ENCODE data around the gene SEMA3A. TPM values are rescaled to one million over a fixed set of nuclear protein-coding genes. Genes with fewer than 3 reads are reported as not detected.

The SEMA3A gene
- total and polyA plus RNA-seq, 2 of the 4 experiments (the other 2 are of a cell fraction) = 31.2 to 213 TPM

GRCh38 chr7:84196084-84196503 is 1.5 kb upstream of the SEMA3A start:
- Histone ChIP-seq H4K20me1 (ENCODE audit: insufficient read depth, low read length) (no peaks in the 10 kb centered on the region), H3K4ac (ENCODE audit: low read depth, low read length) (peak overlapping the region; percentile 26; the same call in 1 of the 2 replicates), H3K56ac (ENCODE audit: extremely low read depth, insufficient read depth, low read length) (peak overlapping the region; percentile 29), H3K27me3 (ENCODE audit: control insufficient read depth, insufficient read depth, low read length) (no peaks in the 10 kb centered on the region), H2AFZ (replicated peaks; ENCODE audit: low read length, poor library complexity) (peak overlapping the region; percentile 2), H2BK120ac (ENCODE audit: low read depth, low read length) (peak overlapping the region; percentile 57), H3K36me3 (ENCODE audit: control insufficient read depth, insufficient read depth, low read length) (no peaks in the 10 kb centered on the region), H3K23ac (ENCODE audit: low read depth, low read length) (peak overlapping the region; percentile 74; the same call in 1 of the 2 replicates), H3K27ac (ENCODE audit: insufficient read depth, low read length) (peak overlapping the region; percentile 52), H4K91ac (ENCODE audit: insufficient read depth, low read depth, low read length) (peak overlapping the region; percentile 8; the same call in 1 of the 2 replicates), H2BK20ac (ENCODE audit: low read depth, low read length) (peak overlapping the region; percentile 11; the same call in 1 of the 2 replicates), H3K4me2 (ENCODE audit: low read depth, low read length) (peak overlapping the region; percentile 68), H2AK9ac (replicated peaks; ENCODE audit: low read depth, low read length, poor library complexity) (no peak overlapping the region), H3K4me3 (ENCODE audit: insufficient read depth, low read depth, low read length) (peak overlapping the region; percentile 84), H3K79me1 (ENCODE audit: low read depth in 1 of 2, low read length in 2 of 2) (no peaks in the 10 kb centered on the region), H2AK5ac (ENCODE audit: low read depth, low read length) (no peak overlapping the region), H3K14ac (replicated peaks; ENCODE audit: low read depth, low read length) (peak overlapping the region; percentile 27; the same call in 1 of the 2 replicates), H2BK15ac (ENCODE audit: low read depth, low read length) (peak overlapping the region; percentile 43; the same call in 1 of the 3 replicates), H3K18ac (ENCODE audit: low read depth, low read length) (peak overlapping the region; percentile 34), H4K5ac (ENCODE audit: low read depth, low read length) (peak overlapping the region; percentile 9; the same call in 1 of the 2 replicates), H3K9me1 (ENCODE audit: insufficient read depth, low read length) (no peaks in the 10 kb centered on the region), H3K9ac (ENCODE audit: low read depth, low read length) (peak overlapping the region; percentile 74), H2BK5ac (ENCODE audit: low read depth, low read length, poor library complexity, severe bottlenecking) (peak overlapping the region; percentile 92), H4K8ac (ENCODE audit: low read depth in 2 of 2, low read length in 2 of 2) (peak overlapping the region; percentile 20 to 63; a peak in 3 of 4 replicates), H3K4me1 (ENCODE audit: control insufficient read depth, insufficient read depth, low read length) (no peaks in the 10 kb centered on the region), H3K9me3 (ENCODE audit: control insufficient read depth, insufficient read depth, low read length) (no peaks in the 10 kb centered on the region)
- TF ChIP-seq RAD21 (IDR thresholded peaks at IDR 0.05; ENCODE audit: low read length) = 0 out of 2 replicates have a peak, but pooled peaks have one; percentile 7
- no peak; the same call in 1 of the 2 replicates for TF ChIP-seq POLR2A (IDR thresholded peaks at IDR 0.05; ENCODE audit: low read depth, low read length)
- peak; percentile 77 for DNase-seq
- WGBS, 2 experiments (ENCODE audit: extremely low coverage in 2 of 2, insufficient read length in 1 of 2) = no CpG with 5 or more reads among the region's 4 CpGs
- dilution Hi-C loops (cut with HindIII; ENCODE audit: low sequenced_read_pairs, unreplicated experiment) = no loop called here
- intact Hi-C loops (cut with micrococcal nuclease) = loop anchor here (5.0 to 10.0 kb wide), 3 partner anchors 176 to 529 kb away; no protein-coding TSS in a partner anchor
- no TSS peak for BruUV-seq (replicated peaks)
- POLR2A ChIA-PET (ENCODE audit: unreplicated experiment) = interaction anchor here (0.6 kb wide), 2 partner anchors 487 to 503 kb away, joined by 3 to 5 read pairs; no protein-coding TSS in a partner anchor
- CTCF ChIA-PET = interaction anchor here (0.6 kb wide), 1 partner anchor 169 kb away, joined by 4 read pairs; no protein-coding TSS in a partner anchor
- ATAC-seq (ENCODE audit: low read depth) = peak; percentile 64
- in situ Hi-C loops (cut with MboI; ENCODE audit: low sequenced_read_pairs) = loop anchor here (10.0 kb wide), 2 partner anchors 211 to 829 kb away; no protein-coding TSS in a partner anchor
